ENCODE measurements around the gene SUSD6. TPM values are rescaled to one million over a fixed set of nuclear protein-coding genes. Genes with fewer than 3 reads are reported as not detected.

Gene SUSD6
- total and polyA plus RNA-seq, 2 experiments from 2014 or later = 2.8 to 3.4 TPM

- H3K4me3 Mint-ChIP-seq = no peak overlapping the region
- Histone ChIP-seq H3F3A (replicated peaks; ENCODE audit: low read depth) (no peaks in the 10 kb centered on the region), H3K79me2 (replicated peaks; ENCODE audit: insufficient read depth) (no peaks in the 10 kb centered on the region), H3K9me2 (ENCODE audit: insufficient read depth) (no peaks in the 10 kb centered on the region), H3K36me3 (ENCODE audit: insufficient read depth) (no peaks in the 10 kb centered on the region), H3K27me3 (ENCODE audit: insufficient read depth) (peaks cover 3% of the 10 kb centered on the region; the same call in 1 of the 2 replicates), H3K4me3 (no peak overlapping the region), H3K27ac (ENCODE audit: low read depth) (no peak overlapping the region), H3K4me1 (ENCODE audit: insufficient read depth) (no peaks in the 10 kb centered on the region), H4K20me1 (replicated peaks; ENCODE audit: insufficient read depth) (no peaks in the 10 kb centered on the region), H3K4me2 (no peak overlapping the region), H2AFZ (no peak overlapping the region)
- DNase-seq (ENCODE audit: low spot score) = no peak
- no peak for ATAC-seq
- TF ChIP-seq ZNF462 (CRISPR knock-in tag; IDR thresholded peaks at IDR 0.05) = no peak
- no peak for TF ChIP-seq REST (IDR thresholded peaks at IDR 0.05; ENCODE audit: unreplicated experiment)
- TF ChIP-seq STAT1 (IDR thresholded peaks at IDR 0.05; ENCODE audit: unreplicated experiment) = no peak
- TF ChIP-seq ETS1 (IDR thresholded peaks at IDR 0.05) = no peak
- TF ChIP-seq POLR2AphosphoS5 (IDR thresholded peaks at IDR 0.05; ENCODE audit: low read depth) = no peak
- TF ChIP-seq CREB1 (CRISPR knock-in tag; IDR thresholded peaks at IDR 0.05; ENCODE audit: low read depth) = no peak
- no peak for TF ChIP-seq NANOG (IDR thresholded peaks at IDR 0.05; ENCODE audit: borderline replicate concordance)
- no peak for TF ChIP-seq ZNF114 (CRISPR knock-in tag; IDR thresholded peaks at IDR 0.05)
- TF ChIP-seq EZH2phosphoT487 (IDR thresholded peaks at IDR 0.05; ENCODE audit: unreplicated experiment) = no peak
- TF ChIP-seq JUNB (IDR thresholded peaks at IDR 0.05; ENCODE audit: unreplicated experiment) = no peak
- TF ChIP-seq CTCF (conservative IDR thresholded peaks at IDR 0.05; ENCODE audit: low read depth in 2 of 2) = no peak
- no peak for TF ChIP-seq ZNF331 (CRISPR knock-in tag; IDR thresholded peaks at IDR 0.05; ENCODE audit: low read depth)
- no peak for TF ChIP-seq EZH2 (IDR thresholded peaks at IDR 0.05; ENCODE audit: low read depth, unreplicated experiment)
- peaks cover 8% of the 10 kb centered on the region for H3K27me3 Mint-ChIP-seq (ENCODE audit: insufficient read depth, low read depth, poor library complexity)
- no peaks in the 10 kb centered on the region for H3K9me3 Mint-ChIP-seq
- H3K27ac Mint-ChIP-seq = no peak overlapping the region
- peaks cover 16% of the 10 kb centered on the region for H3K4me1 Mint-ChIP-seq
- no peaks in the 10 kb centered on the region; the same call in 2 of the 3 replicates for H3K36me3 Mint-ChIP-seq (ENCODE audit: low read depth)
Measured at GRCh38 chr14:69720912-69721311, 109.5 kb downstream of the SUSD6 start.

Data from GM23338 (cell line).